Karpas-422 (cell line): ENCODE measurements around the gene TBX18. TPM values are rescaled to one million over a fixed set of nuclear protein-coding genes. Genes with fewer than 3 reads are reported as not detected.

Experiments
- DNase-seq: peaks from one replicate; pipeline ENCODE4 v3.0.0-alpha.2; 2015
- H2AFZ ChIP-seq: fragments of 200-600 bp; sonication (generic); 2 replicates; pipeline ENCODE4 v1.6.1; 2014; ENCODE audit warnings: antibody characterized with exemption, low read length, mixed read lengths
- H3K27ac ChIP-seq: fragments of 200-600 bp; sonication (generic); 2 replicates; pipeline ENCODE4 v1.5.1; 2014; ENCODE audit warnings: mild to moderate bottlenecking, low read length, moderate library complexity
- H3K27me3 ChIP-seq: fragments of 200-600 bp; sonication (generic); 2 replicates; pipeline ENCODE4 v1.6.1; 2014; ENCODE audit warnings: low read length, mixed read lengths
- H3K36me3 ChIP-seq: fragments of 200-600 bp; sonication (generic); 2 replicates; pipeline ENCODE4 v1.6.1; 2014; ENCODE audit warnings: low read length, mixed read lengths; ENCODE audit not compliant: insufficient read depth
- H3K4me1 ChIP-seq: fragments of 200-600 bp; sonication (generic); 2 replicates; pipeline ENCODE4 v1.6.1; 2014; ENCODE audit warnings: mild to moderate bottlenecking, low read length, mixed read lengths
- H3K4me2 ChIP-seq: fragments of 200-600 bp; sonication (generic); 2 replicates; pipeline ENCODE4 v1.6.1; 2014; ENCODE audit warnings: low read length, low read depth, mild to moderate bottlenecking; ENCODE audit not compliant: poor library complexity, severe bottlenecking
- H3K4me3 ChIP-seq: fragments of 200-600 bp; sonication (generic); 2 replicates; pipeline ENCODE4 v1.5.1; 2014; ENCODE audit warnings: mild to moderate bottlenecking, antibody characterized with exemption, low read length, mixed read lengths
- H3K79me2 ChIP-seq: fragments of 200-600 bp; sonication (generic); 2 replicates; pipeline ENCODE4 v1.6.1; 2014; ENCODE audit warnings: mild to moderate bottlenecking, low read length, mixed read lengths
- H3K9ac ChIP-seq: fragments of 200-600 bp; sonication (generic); 2 replicates; pipeline ENCODE4 v1.6.0; 2014; ENCODE audit warnings: low read length
- H3K9me2 ChIP-seq: fragments of 200-600 bp; sonication (generic), shearing (Covaris generic); replicated peaks from 2 replicates; pipeline ENCODE4 v1.6.0; 2014; ENCODE audit warnings: mild to moderate bottlenecking, low read length, moderate library complexity; ENCODE audit not compliant: insufficient read depth
- H3K9me3 ChIP-seq: fragments of 300-700, 200-600 bp; sonication (generic); 2 replicates; pipeline ENCODE4 v1.6.1; 2014; ENCODE audit warnings: low read length, mixed read lengths
- H4K20me1 ChIP-seq: fragments of 200-600 bp; sonication (generic); 2 replicates; pipeline ENCODE4 v1.6.1; 2014; ENCODE audit warnings: mild to moderate bottlenecking, antibody characterized with exemption, low read length, low read depth; ENCODE audit not compliant: insufficient read depth
- total RNA-seq: library from RNA; depleted of rRNA; stranded (reverse); fragments of >200 nt; shearing (Covaris generic); gene quantifications from 2 replicates; pipeline ENCODE4 v1.2.3, GENCODE V29; 2014; ENCODE audit warnings: low replicate concordance

Gene TBX18
- total RNA-seq, 1 experiment from 2014 or later: not detected

DNA sequence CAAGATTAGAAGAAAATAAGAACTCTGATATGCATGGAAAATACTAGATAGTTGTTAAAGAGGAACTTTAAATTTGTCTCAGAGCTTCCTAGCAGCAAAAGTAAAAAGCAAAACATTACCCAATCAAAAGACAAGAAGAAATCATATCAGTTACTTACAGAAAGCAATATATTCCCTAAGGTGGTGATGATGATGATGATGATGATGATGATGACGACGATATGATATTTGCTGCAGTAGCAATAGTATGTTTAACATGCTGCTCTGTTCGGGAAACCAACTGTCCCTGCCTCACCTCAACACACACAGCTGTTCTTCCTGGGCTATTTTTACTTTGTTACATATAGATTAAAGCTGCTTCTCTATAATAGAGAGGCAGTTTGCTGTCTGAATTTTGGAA, 12.0 kb upstream of the TBX18 start:
- no peaks in the 10 kb centered on the region for H3K27me3 ChIP-seq

GRCh38 chr6:84775751-84776150, 11.4 kb upstream of the TBX18 start:
- H3K4me2 ChIP-seq: no peak overlapping the region
- no peaks in the 10 kb centered on the region for H3K9me3 ChIP-seq
- H3K4me3 ChIP-seq: no peak overlapping the region
- no peak for DNase-seq
- H3K9ac ChIP-seq: no peak overlapping the region
- no peaks in the 10 kb centered on the region for H3K36me3 ChIP-seq
- H4K20me1 ChIP-seq: no peaks in the 10 kb centered on the region
- H3K9me2 ChIP-seq: no peaks in the 10 kb centered on the region
- H2AFZ ChIP-seq: no peak overlapping the region
- no peaks in the 10 kb centered on the region for H3K4me1 ChIP-seq
- no peaks in the 10 kb centered on the region for H3K27me3 ChIP-seq
- no peaks in the 10 kb centered on the region for H3K79me2 ChIP-seq
- no peak overlapping the region for H3K27ac ChIP-seq

More for the DNA sequence above, 12.0 kb upstream of the TBX18 start:
- H3K4me2 ChIP-seq: no peak overlapping the region
- H2AFZ ChIP-seq: no peak overlapping the region
- H4K20me1 ChIP-seq: no peaks in the 10 kb centered on the region
- H3K4me3 ChIP-seq: no peak overlapping the region
- no peak overlapping the region for H3K9ac ChIP-seq
- no peak overlapping the region for H3K27ac ChIP-seq
- no peaks in the 10 kb centered on the region for H3K9me3 ChIP-seq
- H3K79me2 ChIP-seq: no peaks in the 10 kb centered on the region
- DNase-seq: no peak
- H3K36me3 ChIP-seq: no peaks in the 10 kb centered on the region
- no peaks in the 10 kb centered on the region for H3K4me1 ChIP-seq
- no peaks in the 10 kb centered on the region for H3K9me2 ChIP-seq

DNA sequence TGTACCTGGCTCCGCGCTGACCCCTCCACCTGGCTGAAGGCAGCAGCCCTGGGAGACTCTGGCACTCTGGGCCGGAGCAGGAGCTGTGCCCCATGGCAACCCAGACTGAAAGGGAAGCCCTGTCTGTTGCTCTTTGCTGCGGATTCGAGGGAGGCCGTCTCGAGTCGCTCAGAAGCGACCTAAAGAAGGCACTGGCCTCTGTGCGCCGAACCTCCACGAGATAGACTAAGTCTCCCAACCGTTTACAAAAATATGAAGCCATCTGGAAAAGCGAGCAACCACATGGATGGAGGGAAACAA, 10.5 kb upstream of the TBX18 start:
- no peaks in the 10 kb centered on the region for H3K79me2 ChIP-seq
- no peak overlapping the region for H3K4me3 ChIP-seq
- no peaks in the 10 kb centered on the region for H3K9me3 ChIP-seq
- H3K9me2 ChIP-seq: no peaks in the 10 kb centered on the region
- H3K27me3 ChIP-seq: no peaks in the 10 kb centered on the region
- no peak overlapping the region for H3K27ac ChIP-seq
- no peak overlapping the region for H3K4me2 ChIP-seq
- no peak for DNase-seq
- no peaks in the 10 kb centered on the region for H3K4me1 ChIP-seq
- H2AFZ ChIP-seq: no peak overlapping the region
- no peak overlapping the region for H3K9ac ChIP-seq
- no peaks in the 10 kb centered on the region for H3K36me3 ChIP-seq
- H4K20me1 ChIP-seq: no peaks in the 10 kb centered on the region

DNA sequence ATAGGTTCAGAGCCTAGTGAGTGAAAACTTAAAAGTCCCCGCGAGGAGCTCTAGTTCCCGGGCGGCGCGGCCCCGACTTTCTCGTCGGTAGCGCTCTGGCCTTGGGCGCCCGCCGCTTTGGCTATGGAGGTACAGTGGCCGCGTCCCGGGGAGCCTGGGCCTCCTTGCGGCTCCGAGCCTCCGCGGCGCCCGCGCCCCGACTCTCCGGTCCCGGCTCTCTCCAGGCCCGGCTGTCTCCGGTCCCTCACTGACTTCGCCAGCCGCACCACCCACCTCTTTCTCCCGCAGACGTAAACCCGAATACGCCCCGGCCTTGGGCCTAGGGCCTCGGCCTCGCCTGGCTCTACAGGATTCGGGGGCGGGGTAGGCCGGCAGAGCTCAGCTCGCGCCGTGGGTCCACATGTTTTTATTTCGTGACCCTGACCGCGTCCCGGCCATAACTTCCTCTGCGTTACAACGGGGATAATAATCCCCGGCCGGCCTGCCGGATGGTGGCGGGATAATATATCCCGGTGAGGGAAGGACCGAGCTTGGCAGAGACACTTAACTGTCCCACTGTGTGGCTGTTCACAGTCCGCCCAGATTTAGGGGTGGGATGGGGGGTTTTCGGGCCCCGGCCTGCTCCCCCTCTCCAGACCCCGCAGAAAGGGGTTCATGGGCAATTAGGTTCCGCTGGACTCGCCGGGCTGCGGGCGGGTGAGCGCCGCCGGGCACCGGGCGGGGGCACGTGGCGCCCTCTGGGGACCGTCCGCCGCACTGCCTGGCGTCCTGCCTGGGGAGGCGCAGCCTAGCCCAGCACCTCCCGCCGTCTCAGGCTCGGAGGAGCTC, 10.0 kb upstream of the TBX18 start:
- DNase-seq: no peak
- no peak overlapping the region for H3K4me3 ChIP-seq
- H3K27ac ChIP-seq: no peak overlapping the region
- no peak overlapping the region for H3K9ac ChIP-seq
- no peaks in the 10 kb centered on the region for H3K36me3 ChIP-seq
- no peak overlapping the region for H2AFZ ChIP-seq
- no peak overlapping the region for H3K4me2 ChIP-seq
- H4K20me1 ChIP-seq: no peaks in the 10 kb centered on the region
- no peaks in the 10 kb centered on the region for H3K9me2 ChIP-seq
- H3K4me1 ChIP-seq: no peaks in the 10 kb centered on the region
- no peaks in the 10 kb centered on the region for H3K9me3 ChIP-seq
- no peaks in the 10 kb centered on the region for H3K27me3 ChIP-seq
- no peaks in the 10 kb centered on the region for H3K79me2 ChIP-seq

DNA sequence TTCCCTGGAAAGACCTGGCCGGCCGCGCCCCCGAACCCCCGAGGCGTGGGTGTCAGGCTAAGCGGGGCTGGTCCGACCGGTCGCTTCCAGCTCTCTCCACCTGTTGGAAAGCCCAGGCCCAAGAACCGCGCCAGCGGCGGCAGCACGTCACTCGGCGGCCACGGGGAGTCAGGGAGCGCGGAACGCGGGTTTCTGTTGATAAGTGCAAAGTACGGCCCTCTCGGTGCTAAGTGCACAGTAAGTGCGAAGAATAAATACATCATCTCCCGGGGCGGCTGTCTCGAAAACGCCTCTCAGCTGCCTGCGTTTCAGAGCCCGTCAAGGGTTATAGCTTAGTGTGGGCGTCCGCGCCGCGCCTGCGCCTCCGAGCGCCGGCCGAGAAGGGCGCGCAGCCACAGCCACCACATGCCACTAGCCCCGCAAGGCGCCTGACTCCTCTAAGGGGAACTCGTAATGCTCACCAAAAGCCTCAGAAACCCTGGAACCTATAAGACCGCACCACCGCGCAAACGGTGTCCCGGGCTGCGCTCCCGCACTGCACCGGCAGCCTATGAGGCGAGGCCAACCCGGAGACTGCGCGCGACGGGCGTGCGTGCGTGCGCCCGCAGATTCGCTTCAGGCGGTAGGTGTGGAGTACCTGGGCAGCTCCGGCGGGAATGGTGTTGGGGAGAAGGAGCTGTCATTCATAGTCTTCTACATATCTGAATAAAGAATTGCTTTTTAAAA, 9.2 kb upstream of the TBX18 start:
- no peaks in the 10 kb centered on the region for H3K79me2 ChIP-seq

DNA sequence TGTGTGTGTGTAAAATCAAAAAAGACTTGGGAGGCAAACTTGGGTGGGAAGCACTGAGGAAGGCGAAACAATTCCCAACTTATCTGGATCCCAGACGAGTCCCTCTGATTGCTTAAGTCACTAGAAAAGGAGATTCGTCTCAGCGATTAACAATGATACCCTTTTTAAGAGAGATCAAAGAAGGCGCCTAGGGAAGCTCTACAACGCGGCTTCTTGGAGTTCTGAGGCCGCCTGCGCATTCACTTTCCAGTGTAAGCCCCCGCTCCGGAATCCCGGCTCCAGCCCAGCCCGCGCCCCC, 8.7 kb upstream of the TBX18 start:
- Histone ChIP-seq H3K4me3 (no peak overlapping the region), H3K4me2 (no peak overlapping the region), H3K27ac (no peak overlapping the region)

More for the DNA sequence above, 9.2 kb upstream of the TBX18 start:
- Histone ChIP-seq H3K9ac (no peak overlapping the region), H3K4me2 (no peak overlapping the region), H3K27me3 (no peaks in the 10 kb centered on the region), H3K9me2 (no peaks in the 10 kb centered on the region), H3K4me3 (no peak overlapping the region), H3K4me1 (no peaks in the 10 kb centered on the region), H2AFZ (no peak overlapping the region), H3K9me3 (no peaks in the 10 kb centered on the region), H4K20me1 (no peaks in the 10 kb centered on the region), H3K36me3 (no peaks in the 10 kb centered on the region), H3K27ac (no peak overlapping the region)
- DNase-seq: no peak

DNA sequence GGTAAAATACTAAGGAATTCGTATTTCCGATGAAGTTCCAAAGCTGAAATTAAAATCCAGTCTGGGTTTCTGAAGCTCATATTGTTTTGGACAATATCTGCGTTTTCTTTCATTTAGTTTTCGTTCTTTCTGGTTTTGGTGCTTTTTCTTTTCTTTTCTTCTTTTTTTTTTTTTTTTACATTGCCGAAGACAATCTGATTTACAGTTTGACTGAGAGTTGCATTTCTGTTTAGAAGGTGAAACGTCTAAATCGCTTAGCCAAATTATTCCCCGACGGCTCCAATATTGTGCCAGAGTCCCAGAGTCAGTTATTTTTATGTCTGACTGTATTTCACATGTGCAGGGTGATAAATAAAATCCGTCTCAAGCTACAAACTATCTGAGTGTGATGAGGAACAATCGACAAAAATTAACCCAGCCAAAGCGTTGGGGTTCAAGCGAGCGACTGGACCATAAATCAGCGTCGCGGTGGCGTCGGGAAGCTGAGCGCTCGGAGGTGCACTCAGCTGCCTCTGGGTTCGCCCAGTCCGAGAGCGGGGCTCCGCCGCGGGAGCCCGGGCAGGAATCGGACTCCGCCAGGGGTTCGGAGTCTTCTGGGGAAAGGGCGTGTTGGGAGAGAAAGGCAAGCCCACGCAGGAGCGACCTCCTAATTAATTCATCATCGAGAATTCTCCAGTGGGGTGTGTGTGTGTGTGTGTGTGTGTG, 8.2 kb upstream of the TBX18 start:
- H3K9ac ChIP-seq: no peak overlapping the region
- no peak for DNase-seq
- H3K9me2 ChIP-seq: no peaks in the 10 kb centered on the region
- no peaks in the 10 kb centered on the region for H3K9me3 ChIP-seq
- no peaks in the 10 kb centered on the region for H3K27me3 ChIP-seq
- H3K4me1 ChIP-seq: no peaks in the 10 kb centered on the region
- H3K27ac ChIP-seq: no peak overlapping the region
- H3K4me2 ChIP-seq: no peak overlapping the region
- H3K4me3 ChIP-seq: no peak overlapping the region
- H2AFZ ChIP-seq: no peak overlapping the region
- H3K79me2 ChIP-seq: no peaks in the 10 kb centered on the region
- H3K36me3 ChIP-seq: no peaks in the 10 kb centered on the region
- no peaks in the 10 kb centered on the region for H4K20me1 ChIP-seq

More for the DNA sequence above, 8.7 kb upstream of the TBX18 start:
- Histone ChIP-seq H3K9me2 (no peaks in the 10 kb centered on the region), H4K20me1 (no peaks in the 10 kb centered on the region), H3K27me3 (no peaks in the 10 kb centered on the region), H3K79me2 (no peaks in the 10 kb centered on the region), H2AFZ (no peak overlapping the region), H3K36me3 (no peaks in the 10 kb centered on the region), H3K4me1 (no peaks in the 10 kb centered on the region), H3K9ac (no peak overlapping the region), H3K9me3 (no peaks in the 10 kb centered on the region)
- DNase-seq: no peak

- Histone ChIP-seq H3K9me2 (no peaks in the 10 kb centered on the region), H2AFZ (no peak overlapping the region), H3K9me3 (no peaks in the 10 kb centered on the region), H3K36me3 (no peaks in the 10 kb centered on the region), H3K4me2 (no peak overlapping the region), H3K4me3 (no peak overlapping the region), H3K27ac (no peak overlapping the region), H3K27me3 (no peaks in the 10 kb centered on the region), H3K79me2 (no peaks in the 10 kb centered on the region), H4K20me1 (no peaks in the 10 kb centered on the region), H3K4me1 (no peaks in the 10 kb centered on the region), H3K9ac (no peak overlapping the region)
- no peak for DNase-seq
Measured at GRCh38 chr6:84771756-84772356, 7.5 kb upstream of the TBX18 start.
